HCT116 (cell line): Measurements from ENCODE around the gene SBSN. TPM values are rescaled to one million over a fixed set of nuclear protein-coding genes. Genes with fewer than 3 reads are reported as not detected.

Source experiments
- ATAC-seq: fragments of 200-7000 bp; cut with Tn5 transposase; 2 replicates; pipeline ENCODE4 v1.9.1; 2020; ENCODE audit warnings: mild to moderate bottlenecking, moderate library complexity
- BruUV-seq: library from RNA; stranded (reverse); fragments of 400-500 nt; replicated peaks from 2 replicates; lab custom pipeline; 2021; lab: Mats Ljungman, UMichigan
- CTCF ChIA-PET: fragments of 300-600 bp; sonication (Branson Sonifier 250); formaldehyde crosslinking; loops from one replicate; lab custom pipeline; 2021; ENCODE audit warnings: antibody characterized with exemption; lab: Charles Lee
- POLR2A ChIA-PET: fragments of 300-600, 350-600 bp; sonication (Branson Sonifier 250); formaldehyde crosslinking; loops from one replicate; lab custom pipeline; 2021; ENCODE audit warnings: antibody characterized with exemption; lab: Charles Lee
- RAD21 ChIA-PET, 2 experiments: fragments of 300-600 bp; sonication (Branson Sonifier 250); formaldehyde crosslinking; loops; one replicate each; lab custom pipeline; 2023; ENCODE audit warnings: low total read pairs in 2 of 2; ENCODE audit not compliant: uncharacterized antibody in 2 of 2, unreplicated experiment in 2 of 2, low non-redundant PET in 1 of 2; lab: Charles Lee
- DNase-seq: peaks from one replicate; pipeline ENCODE4 v3.0.0-alpha.2; 2010; ENCODE audit warnings: low read depth, low spot score
- H2AFZ ChIP-seq: fragments of 200-600 bp; shearing (Covaris generic), sonication (generic); 2 replicates; pipeline ENCODE4 v1.6.1; 2017; ENCODE audit warnings: low read depth, mixed run types, mixed read lengths, antibody characterized with exemption, low read length; ENCODE audit not compliant: poor library complexity, severe bottlenecking
- H3K27ac ChIP-seq: 2 replicates; pipeline ENCODE4 v1.5.1; 2012; ENCODE audit warnings: low read depth, low read length
- H3K27me3 ChIP-seq: fragments of 200-600 bp; sonication (generic); 2 replicates; pipeline ENCODE4 v1.6.1; 2016; ENCODE audit warnings: mixed run types, low read length, mixed read lengths; ENCODE audit not compliant: insufficient read depth
- H3K36me3 ChIP-seq, 2 experiments: fragments of 200-500 bp in 1 of 2; fragments of 200-600 bp in 1 of 2; sonication (Bioruptor generic) in 1 of 2; sonication (generic) in 1 of 2; 2 replicates each; pipeline versions ENCODE4 v1.5.1 to v1.6.1; 2014 to 2016; ENCODE audit warnings: low read length in 2 of 2, inconsistent platforms in 1 of 2, mixed read lengths in 1 of 2, mixed run types in 1 of 2; ENCODE audit not compliant: insufficient read depth in 2 of 2, control insufficient read depth in 1 of 2
- H3K4me1 ChIP-seq, 2 experiments: fragments of 200-600 bp in 1 of 2; sonication (generic) in 1 of 2; 2 replicates each; pipeline versions ENCODE4 v1.5.1 to v1.6.1; 2012 to 2017; ENCODE audit warnings: low read length in 2 of 2, inconsistent platforms in 1 of 2, mild to moderate bottlenecking in 1 of 2, mixed read lengths in 1 of 2, mixed run types in 1 of 2, moderate library complexity in 1 of 2; ENCODE audit not compliant: insufficient read depth in 2 of 2, control insufficient read depth in 1 of 2
- H3K4me2 ChIP-seq: fragments of 200-600 bp; sonication (generic); 2 replicates; pipeline ENCODE4 v1.6.1; 2017; ENCODE audit warnings: mixed run types, low read length, mixed read lengths
- H3K4me3 ChIP-seq, 2 experiments: fragments of 200-600 bp in 1 of 2; sonication (generic) in 1 of 2; replicated peaks in 1 of 2; 2 replicates each; pipeline ENCODE4 v1.5.1; 2011 to 2016; ENCODE audit warnings: low read length in 2 of 2, control low read depth in 1 of 2, low read depth in 1 of 2, mild to moderate bottlenecking in 1 of 2, mixed read lengths in 1 of 2, mixed run types in 1 of 2
- H3K79me2 ChIP-seq: fragments of 200-600 bp; sonication (generic); 2 replicates; pipeline ENCODE4 v1.6.1; 2017; ENCODE audit warnings: mild to moderate bottlenecking, mixed run types, low read length, moderate library complexity, mixed read lengths; ENCODE audit not compliant: insufficient read depth
- H3K9ac ChIP-seq: fragments of 200-600 bp; sonication (generic); 2 replicates; pipeline ENCODE4 v1.6.1; 2016; ENCODE audit warnings: low read length, mixed read lengths
- H3K9me2 ChIP-seq: fragments of 200-600 bp; sonication (generic), shearing (Covaris generic); 2 replicates; pipeline ENCODE4 v1.6.1; 2017; ENCODE audit warnings: mixed run types, mild to moderate bottlenecking, moderate library complexity; ENCODE audit not compliant: insufficient read depth
- H3K9me3 ChIP-seq, 2 experiments: fragments of 200-500 bp in 1 of 2; fragments of 200-600 bp in 1 of 2; sonication (Bioruptor generic) in 1 of 2; sonication (generic) in 1 of 2; 2 replicates each; pipeline ENCODE4 v1.6.1; 2014 to 2017; ENCODE audit warnings: low read length in 2 of 2, mixed read lengths in 2 of 2, inconsistent platforms in 1 of 2, low read depth in 1 of 2, mild to moderate bottlenecking in 1 of 2, mixed run types in 1 of 2, moderate library complexity in 1 of 2; ENCODE audit not compliant: control insufficient read depth in 1 of 2, insufficient read depth in 1 of 2
- H4K20me1 ChIP-seq: fragments of 200-600 bp; sonication (generic), shearing (Covaris generic); 2 replicates; pipeline ENCODE4 v1.6.1; 2017; ENCODE audit warnings: mixed run types, mild to moderate bottlenecking, moderate library complexity; ENCODE audit not compliant: insufficient read depth
- ATF3 ChIP-seq: IDR thresholded peaks from 2 replicates; pipeline ENCODE4 v1.6.1; 2012
- CEBPB ChIP-seq: IDR thresholded peaks from 2 replicates; pipeline ENCODE4 v1.6.1; 2012; ENCODE audit warnings: low read depth
- CTCF ChIP-seq, 3 experiments: fragments of 200-600 bp in 1 of 3; sonication (generic) in 1 of 3; IDR thresholded peaks in 2 of 3; conservative IDR thresholded peaks in 1 of 3; 2 replicates each; pipeline ENCODE4 v1.5.1; 2012 to 2017; ENCODE audit warnings: low read depth in 2 of 3, low read length in 2 of 3, antibody characterized with exemption in 1 of 3, borderline replicate concordance in 1 of 3, control low read depth in 1 of 3, mild to moderate bottlenecking in 1 of 3, mixed read lengths in 1 of 3, mixed run types in 1 of 3, moderate library complexity in 1 of 3; ENCODE audit not compliant: insufficient read depth in 1 of 3
- EGR1 ChIP-seq: IDR thresholded peaks from 2 replicates; pipeline ENCODE4 v1.6.1; 2012; ENCODE audit warnings: low read depth
- MAX ChIP-seq: IDR thresholded peaks from 2 replicates; pipeline ENCODE4 v1.6.1; 2012
- POLR2A ChIP-seq: IDR thresholded peaks from 2 replicates; pipeline ENCODE4 v1.7.0; 2011; ENCODE audit warnings: borderline replicate concordance; ENCODE audit not compliant: insufficient read depth, insufficient read length; ENCODE audit errors: extremely low read depth
- RAD21 ChIP-seq: IDR thresholded peaks from 2 replicates; pipeline ENCODE4 v1.6.1; 2012; ENCODE audit warnings: low read depth, mild to moderate bottlenecking
- SP1 ChIP-seq: IDR thresholded peaks from 2 replicates; pipeline ENCODE4 v1.6.1; 2012; ENCODE audit warnings: low read depth
- ZFX ChIP-seq: fragments of 450-650 bp; IDR thresholded peaks from 2 replicates; pipeline ENCODE4 v1.6.1; 2017
- intact Hi-C: fragments of 100-400 bp; cut with micrococcal nuclease; formaldehyde crosslinking; loops from 2 replicates; pipeline ENCODE4 v1.10.0; 2022
- total RNA-seq: library from RNA; stranded (reverse); gene quantifications from one replicate; pipeline ENCODE4 v1.2.1, GENCODE V29; 2021; ENCODE audit not compliant: unreplicated experiment

SBSN gene
- total RNA-seq, 1 experiment from 2014 or later = 0.66 TPM

- POLR2A ChIA-PET = no interaction called here
- no peaks in the 10 kb centered on the region for H3K9me3 ChIP-seq
- no peaks in the 10 kb centered on the region for H4K20me1 ChIP-seq
- H3K4me3 ChIP-seq = no peak overlapping the region
- H2AFZ ChIP-seq = no peak overlapping the region
- CTCF ChIA-PET = no interaction called here
- H3K4me1 ChIP-seq = peaks cover 2 to 5% of the 10 kb centered on the region in 2 experiments; a peak in 2 of 4 replicates
- intact Hi-C loops = no loop called here
- DNase-seq = no peak
- RAD21 ChIA-PET = no interaction called here
- H3K27ac ChIP-seq = no peak overlapping the region
- H3K9ac ChIP-seq = no peak overlapping the region
- no peaks in the 10 kb centered on the region for H3K36me3 ChIP-seq
- no peaks in the 10 kb centered on the region for H3K79me2 ChIP-seq
- H3K4me2 ChIP-seq = no peak overlapping the region
- peaks cover 9% of the 10 kb centered on the region for H3K27me3 ChIP-seq
- no peaks in the 10 kb centered on the region for H3K9me2 ChIP-seq
- no peak for ATAC-seq
- TF ChIP-seq EGR1 (no peak), SP1 (no peak), ZFX (no peak)
- BruUV-seq = no TSS peak
These were observed 45.0 kb downstream of the SBSN start for GRCh38 chr19:35483089-35483488.

GRCh38 chr19:35478794-35479677 lies 49.1 kb downstream of the SBSN start:
- Histone ChIP-seq H3K27me3 (no peaks in the 10 kb centered on the region), H4K20me1 (no peaks in the 10 kb centered on the region), H2AFZ (no peak overlapping the region), H3K4me2 (no peak overlapping the region), H3K4me3 (no peak overlapping the region), H3K79me2 (no peaks in the 10 kb centered on the region), H3K27ac (no peak overlapping the region), H3K9me3 (no peaks in the 10 kb centered on the region), H3K36me3 (no peaks in the 10 kb centered on the region), H3K4me1 (peaks cover 2 to 5% of the 10 kb centered on the region in 2 experiments; a peak in 2 of 4 replicates), H3K9me2 (no peaks in the 10 kb centered on the region), H3K9ac (no peak overlapping the region)
- peak in 2 of 3 experiments; percentile 30 to 38; a peak in 3 of 6 replicates for TF ChIP-seq CTCF (IDR thresholded peaks at IDR 0.05 in 2 of 3, conservative IDR thresholded peaks at IDR 0.05 in 1 of 3; ENCODE audit: borderline replicate concordance in 1 of 3, insufficient read depth in 1 of 3, low read depth in 2 of 3, low read length in 2 of 3)
- TF ChIP-seq MAX = no peak
- TF ChIP-seq POLR2A = no peak
- no peak for TF ChIP-seq ATF3
- peak; percentile 10; the same call in 1 of the 2 replicates for TF ChIP-seq RAD21
- TF ChIP-seq CEBPB = no peak
- ChIA-PET CTCF (interaction anchor here (0.9 to 1.1 kb wide), 2 partner anchors 8 to 126 kb away, joined by 3 to 4 read pairs; no protein-coding TSS in a partner anchor), RAD21 (no interaction called here), POLR2A (interaction anchor here (0.7 to 1.1 kb wide), 2 partner anchors 31 to 111 kb away, joined by 3 to 5 read pairs; no protein-coding TSS in a partner anchor)
- intact Hi-C loops = no loop called here
- ATAC-seq = peak; percentile 66; the same call in 1 of the 2 replicates
- BruUV-seq = no TSS peak
- DNase-seq = no peak
